HG03432 (cell line): ENCODE results near the gene POTEG.
"Not testable (repeated sequence)": the region's sequence is repeated elsewhere in the genome, so short reads cannot be mapped to it uniquely, and the experiment has no call there.

Experiments
- ATAC-seq: cut with Tn5 transposase; IDR thresholded peaks from one replicate; pipeline ENCODE4 v1.9.1; 2021; ENCODE audit warnings: mild to moderate bottlenecking, moderate library complexity; ENCODE audit not compliant: unreplicated experiment

Gene POTEG

DNA sequence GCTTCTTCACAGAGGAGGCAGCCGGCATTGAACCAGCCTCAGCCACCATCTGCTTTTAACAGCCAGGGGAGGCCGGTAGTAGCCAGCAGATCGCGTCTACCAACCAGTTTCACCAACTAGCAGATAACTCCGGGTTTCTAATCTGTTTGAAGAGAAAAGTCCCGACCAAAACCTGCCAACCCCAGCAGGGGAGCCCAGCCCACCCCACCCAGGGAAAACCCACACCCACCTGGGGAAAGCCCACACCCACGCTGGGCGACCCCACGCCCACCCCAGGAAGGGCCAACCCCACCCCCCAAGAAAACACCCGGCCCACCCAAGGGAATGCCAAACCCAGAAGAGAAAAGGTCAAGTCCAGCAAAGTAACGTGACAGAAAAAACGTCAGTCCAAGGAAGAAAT lies at the start of gene POTEG:
TSS of gene POTEG (minus strand) at position 101 of the 400 bp plus-strand sequence. CDS start at position 49, 52 bp downstream.
- not testable (repeated sequence) for ATAC-seq

DNA sequence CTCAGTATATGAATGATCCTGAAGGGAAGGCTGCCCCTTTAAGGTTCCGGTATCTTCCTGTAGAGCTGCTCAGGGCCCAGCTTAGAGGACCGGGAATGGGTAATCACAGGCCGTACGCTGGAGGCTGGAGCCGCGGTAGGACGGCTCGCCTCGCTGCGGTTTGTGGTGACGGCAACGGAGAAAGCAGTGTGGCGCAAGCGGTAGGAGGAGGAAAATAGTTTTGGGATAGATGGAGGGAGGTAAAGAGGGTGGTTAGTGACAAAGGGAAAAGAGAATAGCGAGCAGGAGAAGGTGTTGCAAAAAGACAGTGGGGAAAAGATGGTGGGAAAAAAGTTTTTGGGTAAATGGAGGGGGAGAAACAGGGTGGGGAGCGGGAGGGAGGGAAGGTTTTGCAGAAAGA lies 48.0 kb upstream of the POTEG start:
- ATAC-seq: not testable (repeated sequence)

DNA sequence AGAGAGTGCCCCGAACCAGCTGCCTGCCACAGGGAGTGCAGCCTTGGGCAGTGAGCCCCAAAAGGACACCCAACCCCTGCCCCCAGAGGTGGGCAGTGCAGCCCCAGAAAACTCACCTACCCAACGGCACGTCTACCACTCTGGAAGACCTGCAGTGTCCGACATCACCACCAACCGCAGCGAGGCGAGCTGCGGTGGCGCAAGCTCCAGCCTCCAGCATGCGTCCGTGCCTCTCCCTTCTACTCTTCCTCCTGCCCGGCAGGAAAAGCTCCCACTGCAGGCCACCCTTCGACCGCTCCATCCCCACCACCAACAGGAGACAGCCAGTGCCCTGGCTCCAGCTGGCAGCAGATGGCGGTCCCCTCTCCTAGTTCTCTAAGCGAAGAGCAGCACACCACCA lies 47.3 kb upstream of the POTEG start:
- ATAC-seq: not testable (repeated sequence)

DNA sequence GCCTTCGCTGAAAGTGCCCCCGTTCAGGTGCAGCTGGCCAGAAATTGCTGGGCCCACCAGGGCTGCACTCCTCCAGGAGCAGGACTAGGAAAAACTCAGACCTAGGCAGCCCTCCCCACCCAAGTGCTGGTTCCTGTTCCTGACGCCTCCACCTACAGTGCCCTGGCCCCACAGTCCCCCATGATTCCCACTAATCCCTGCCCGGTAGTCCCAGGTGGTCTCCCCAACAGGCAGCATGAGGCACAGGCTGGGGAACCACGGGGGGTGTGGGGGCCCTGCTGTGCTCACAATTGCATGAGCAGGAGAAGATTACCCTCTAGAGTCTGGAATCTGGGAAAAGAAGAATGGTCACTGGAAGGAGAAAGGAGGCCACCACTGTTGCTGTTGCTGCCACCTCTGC lies 46.4 kb upstream of the POTEG start:
- ATAC-seq: not testable (repeated sequence)

DNA sequence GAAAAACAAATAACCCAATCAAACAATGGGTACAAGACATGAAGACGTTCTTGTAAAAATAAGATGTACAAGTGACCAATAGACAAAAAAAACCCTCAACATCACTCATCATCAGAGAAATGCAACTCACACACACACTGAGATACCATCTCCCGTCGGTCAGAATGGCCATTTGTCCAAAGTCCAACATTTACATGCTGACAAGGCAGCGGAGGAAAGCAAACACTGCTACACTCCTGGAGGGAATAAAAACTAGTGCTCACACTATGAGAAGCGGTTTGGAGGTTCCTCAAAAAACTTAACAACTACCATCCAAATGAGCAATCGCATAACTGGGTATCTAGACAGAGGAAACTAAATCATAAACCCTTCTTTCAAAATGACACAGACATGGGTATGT lies 11.6 kb upstream of the POTEG start:
- ATAC-seq: not testable (repeated sequence)

DNA sequence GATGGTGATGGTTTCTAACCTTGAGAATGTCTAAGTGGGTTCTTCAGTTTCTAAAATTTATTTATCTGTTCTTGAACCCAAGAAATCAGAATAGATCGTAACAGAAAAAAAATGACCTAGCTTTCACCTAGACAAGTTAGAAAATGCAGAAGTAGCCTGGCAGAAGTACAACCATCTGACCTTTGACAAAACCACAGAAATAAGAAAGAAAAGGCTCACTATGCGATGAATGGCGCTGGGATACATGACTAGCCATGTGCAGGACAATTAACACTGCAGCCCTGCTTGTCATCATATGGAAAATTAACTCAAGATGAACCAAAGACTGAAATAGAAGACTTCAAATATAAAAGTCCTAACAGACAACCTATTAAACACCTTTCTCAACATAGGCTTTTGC lies 5.7 kb upstream of the POTEG start:
- ATAC-seq: not testable (repeated sequence)

DNA sequence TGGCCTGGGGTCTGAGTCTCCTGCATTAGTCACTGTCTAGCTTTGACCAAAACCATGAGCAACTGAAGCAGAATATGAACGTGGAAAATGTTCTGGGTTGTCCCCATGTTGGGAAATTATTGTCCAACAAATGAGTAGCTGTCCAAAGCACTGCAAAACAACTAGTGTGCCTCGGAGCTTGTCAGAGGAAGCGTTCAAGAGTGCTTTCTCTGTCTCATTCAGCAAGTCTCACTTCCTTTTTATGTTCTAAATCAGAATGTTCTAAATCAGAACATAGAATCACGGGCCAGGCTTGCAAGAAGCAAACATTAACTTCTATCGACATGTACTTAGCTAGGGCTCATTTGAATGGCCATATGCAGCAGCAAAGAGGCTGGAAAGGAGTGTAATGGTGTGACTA lies 5.1 kb upstream of the POTEG start:
- not testable (repeated sequence) for ATAC-seq

DNA sequence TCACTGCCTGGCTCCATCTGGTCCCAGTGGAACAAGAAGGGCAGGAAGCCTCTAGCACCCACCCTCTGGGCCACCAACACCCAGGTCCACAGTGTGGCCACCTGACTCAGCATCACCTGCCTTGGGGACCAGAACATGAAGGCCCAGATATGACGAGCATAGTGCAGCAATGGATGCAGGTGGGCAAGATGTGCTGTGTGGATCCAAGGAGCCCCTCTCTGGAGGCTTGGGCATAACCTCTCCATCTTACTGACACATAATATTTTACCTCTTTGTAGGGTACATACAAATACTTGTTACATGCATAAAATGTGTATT lies 2.9 kb upstream of the POTEG start:
- not testable (repeated sequence) for ATAC-seq

DNA sequence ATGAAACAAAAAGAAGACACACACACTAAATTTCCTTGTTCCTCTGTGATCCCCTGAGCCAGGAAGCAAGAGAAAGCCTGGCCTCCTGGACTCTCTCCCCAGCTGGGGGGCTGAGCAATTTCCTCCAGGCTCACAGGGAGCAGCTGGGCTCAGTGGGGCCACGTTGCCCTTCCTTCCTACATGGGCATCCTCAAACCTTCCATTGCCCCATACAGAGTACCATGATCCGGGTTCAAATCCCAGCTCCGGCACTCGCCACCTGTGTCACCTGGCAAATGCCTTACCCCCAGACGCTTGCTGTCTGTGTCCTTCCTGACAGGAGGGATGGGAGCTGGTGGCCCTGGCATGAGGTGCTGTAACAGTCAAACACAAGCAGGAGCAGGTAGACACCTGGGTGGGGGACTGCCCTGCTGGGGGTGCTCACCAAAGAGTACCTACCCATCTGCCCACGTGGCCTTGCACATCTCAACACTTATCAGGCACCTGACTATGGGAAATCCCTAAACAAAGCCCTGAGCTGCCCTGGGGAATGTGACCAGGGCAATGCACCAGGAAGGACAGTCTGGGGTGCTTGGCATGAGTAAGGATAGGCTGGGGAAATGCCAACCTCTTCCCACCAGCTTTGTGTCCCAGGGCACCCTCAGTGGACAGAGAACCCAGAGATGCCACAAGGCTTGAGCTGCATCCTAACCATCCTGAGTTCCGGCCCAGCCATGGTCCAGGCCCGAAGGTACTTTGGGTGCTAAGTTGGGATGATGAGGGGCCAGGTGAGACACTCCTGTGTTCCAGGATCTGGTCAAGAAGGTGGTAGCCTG lies 2.4 kb upstream of the POTEG start:
- not testable (repeated sequence) for ATAC-seq

DNA sequence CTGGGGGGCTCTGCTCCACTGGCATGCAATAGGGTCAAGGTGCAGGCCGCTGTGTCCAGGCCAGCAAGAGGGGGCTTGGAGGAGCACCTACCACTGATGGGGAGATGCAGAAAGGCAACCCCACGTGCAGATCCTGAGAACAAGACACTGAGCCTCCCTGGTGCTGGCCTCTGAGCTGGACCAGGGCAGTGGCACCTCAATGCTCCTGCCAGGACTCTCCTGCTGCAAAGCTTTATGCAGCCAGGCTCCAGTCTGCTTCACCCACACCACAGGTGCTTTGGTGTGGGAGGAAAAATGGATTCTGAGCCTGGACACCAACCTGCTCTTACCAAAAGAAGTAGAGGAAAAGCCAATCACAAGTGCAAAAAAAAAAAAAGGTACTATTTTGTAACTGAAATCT lies 1.7 kb upstream of the POTEG start:
- not testable (repeated sequence) for ATAC-seq

DNA sequence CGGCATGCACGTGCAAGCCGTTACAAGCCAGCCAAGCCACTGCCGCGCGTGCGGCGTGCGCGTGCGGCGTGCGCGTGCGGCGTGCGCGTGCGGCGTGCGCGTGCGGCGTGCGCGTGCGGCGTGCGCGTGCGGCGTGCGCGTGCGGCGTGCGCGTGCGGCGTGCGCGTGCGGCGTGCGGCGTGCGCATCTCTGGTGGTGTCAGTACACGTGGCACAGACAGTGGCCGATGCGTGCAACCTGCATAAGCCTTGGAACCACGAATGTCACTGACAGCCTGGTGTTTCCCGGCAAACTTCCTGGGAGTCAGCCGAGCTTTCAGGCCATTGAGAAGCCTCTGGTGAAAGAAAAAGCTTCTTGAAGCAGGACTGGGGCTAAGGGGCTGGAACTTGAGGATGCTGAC lies 750 bp upstream of the POTEG start:
- ATAC-seq: not testable (repeated sequence)

DNA sequence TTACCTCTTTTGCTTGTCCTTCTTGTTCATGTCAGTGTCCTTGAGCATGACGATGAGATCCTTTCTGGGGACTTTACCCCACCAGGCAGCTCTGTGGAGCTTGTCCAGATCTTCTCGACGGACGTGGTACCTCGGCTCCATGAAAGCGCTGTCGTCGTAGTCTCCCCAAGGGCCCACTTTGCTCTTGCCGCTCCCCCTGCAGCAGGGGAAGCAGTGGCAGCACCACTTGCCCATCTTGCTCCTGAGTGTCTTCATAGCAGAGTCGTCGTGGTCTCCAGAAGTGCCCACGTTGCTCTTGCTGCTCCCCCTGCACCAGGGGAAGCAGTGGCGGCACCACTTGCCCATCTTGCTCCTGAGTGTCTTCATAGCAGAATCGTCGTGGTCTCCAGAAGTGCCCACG lies 376 bp downstream of the POTEG start:
- ATAC-seq: not testable (repeated sequence)

DNA sequence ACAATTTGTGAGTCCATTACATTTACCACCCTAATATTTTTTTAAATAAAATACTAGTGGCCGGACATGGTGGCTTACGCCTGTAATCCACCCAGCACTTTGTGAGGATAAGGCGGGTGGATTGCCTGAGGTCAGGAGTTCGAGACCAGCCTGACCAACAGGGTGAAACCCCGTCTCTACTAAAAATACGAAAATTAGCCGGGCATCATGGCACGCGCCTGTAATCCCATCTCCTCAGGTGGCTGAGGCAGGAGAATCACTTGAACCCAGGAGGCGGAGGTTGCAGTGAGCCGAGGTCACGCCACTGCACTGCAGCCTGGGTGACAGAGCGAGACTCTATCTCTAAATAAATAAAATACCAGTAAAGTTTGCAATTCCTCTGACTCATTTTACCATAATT lies 25.6 kb downstream of the POTEG start:
- not testable (repeated sequence) for ATAC-seq

DNA sequence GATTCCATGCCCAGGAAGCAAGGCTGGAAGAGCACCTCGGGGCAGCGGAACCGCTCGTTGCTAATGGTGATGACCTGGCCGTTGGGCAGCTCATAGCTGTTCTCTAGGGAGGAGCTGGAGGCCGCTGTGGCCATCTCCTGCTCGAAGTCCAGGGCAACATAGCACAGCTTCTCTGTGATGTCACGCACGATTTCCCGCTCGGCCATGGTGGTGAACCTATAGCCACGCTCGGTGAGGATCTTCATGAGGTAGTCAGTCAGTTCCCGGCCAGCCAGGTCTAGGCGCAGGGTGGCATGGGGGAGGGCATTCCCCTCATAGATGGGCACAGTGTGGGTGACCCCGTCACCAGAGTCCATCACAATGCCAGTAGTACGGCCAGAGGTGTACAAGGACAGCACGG lies 32.0 kb downstream of the POTEG start:
- not testable (repeated sequence) for ATAC-seq

DNA sequence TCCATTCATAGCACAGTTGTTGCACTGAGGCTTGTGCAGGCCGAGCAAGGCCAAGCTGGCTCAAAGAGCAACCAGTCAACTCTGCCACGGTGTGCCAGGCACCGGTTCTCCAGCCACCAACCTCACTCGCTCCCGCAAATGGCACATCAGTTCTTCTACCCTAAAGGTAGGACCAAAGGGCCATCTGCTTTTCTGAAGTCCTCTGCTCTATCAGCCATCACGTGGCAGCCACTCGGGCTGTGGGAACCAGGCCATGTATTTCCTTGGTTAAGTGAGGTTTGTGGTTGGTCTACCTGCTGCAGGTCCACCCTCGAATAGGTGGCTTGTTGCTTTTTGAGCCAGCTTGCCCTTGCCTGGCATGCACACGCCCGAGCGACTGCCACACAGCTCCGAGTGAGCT lies 39.4 kb downstream of the POTEG start:
- not testable (repeated sequence) for ATAC-seq

DNA sequence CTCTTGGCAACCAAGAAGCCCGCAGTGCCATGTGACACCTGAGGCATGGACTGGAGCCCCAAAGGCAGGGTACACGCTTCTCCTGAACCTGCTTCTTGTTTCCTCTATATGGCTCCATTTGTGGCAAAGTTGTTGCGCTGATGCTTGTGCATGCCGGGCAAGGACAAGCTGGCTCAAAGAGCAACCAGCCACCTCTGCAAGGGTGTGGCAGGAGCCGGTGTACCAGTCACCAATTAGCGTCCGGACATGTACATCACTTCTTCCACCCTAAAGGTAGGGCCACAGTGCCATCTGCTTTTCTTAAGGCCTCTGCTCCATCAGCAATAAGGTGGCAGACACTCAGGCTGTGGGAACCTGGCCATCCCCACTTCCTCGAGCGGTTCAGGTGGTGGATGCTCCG lies 43.9 kb downstream of the POTEG start:
- not testable (repeated sequence) for ATAC-seq

DNA sequence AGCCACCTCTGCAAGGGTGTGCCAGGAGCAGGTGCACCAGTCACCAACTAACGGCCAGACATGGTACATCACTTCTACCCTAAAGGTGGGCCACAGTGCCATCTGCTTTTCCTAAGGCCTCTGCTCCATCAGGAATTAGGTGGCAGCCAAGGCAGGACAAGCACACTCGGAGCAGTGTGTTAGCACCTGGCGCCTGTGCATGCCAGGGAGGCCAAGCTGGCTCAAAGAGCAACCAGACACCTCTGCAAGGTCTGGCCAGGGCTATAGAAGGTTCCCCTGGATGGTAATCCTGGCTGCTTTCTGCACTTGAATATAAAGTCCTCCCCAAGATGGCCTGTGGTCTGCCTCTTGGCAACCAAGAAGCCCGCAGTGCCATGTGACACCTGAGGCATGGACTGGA lies 45.4 kb downstream of the POTEG start:
- ATAC-seq: not testable (repeated sequence)

DNA sequence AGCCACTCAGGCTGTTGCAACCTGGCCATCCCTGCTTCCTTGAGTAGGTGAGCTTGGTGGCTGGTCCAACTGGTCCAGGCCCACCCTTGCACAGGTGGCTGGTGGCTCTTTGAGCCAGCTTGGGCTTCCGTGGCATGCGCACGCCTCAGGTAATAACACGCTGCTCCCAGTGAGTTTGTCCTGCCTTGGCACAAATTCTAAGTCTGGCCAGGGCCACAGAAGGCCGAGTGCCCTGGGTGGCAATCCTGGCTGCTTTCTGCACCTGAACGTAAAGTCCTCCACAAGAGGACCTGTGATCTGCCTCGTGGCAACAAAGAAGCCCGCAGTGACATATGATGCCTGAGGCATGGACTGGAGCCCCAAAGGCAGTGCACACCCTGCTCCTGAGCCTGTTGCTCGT lies 47.1 kb downstream of the POTEG start:
- ATAC-seq: not testable (repeated sequence)

DNA sequence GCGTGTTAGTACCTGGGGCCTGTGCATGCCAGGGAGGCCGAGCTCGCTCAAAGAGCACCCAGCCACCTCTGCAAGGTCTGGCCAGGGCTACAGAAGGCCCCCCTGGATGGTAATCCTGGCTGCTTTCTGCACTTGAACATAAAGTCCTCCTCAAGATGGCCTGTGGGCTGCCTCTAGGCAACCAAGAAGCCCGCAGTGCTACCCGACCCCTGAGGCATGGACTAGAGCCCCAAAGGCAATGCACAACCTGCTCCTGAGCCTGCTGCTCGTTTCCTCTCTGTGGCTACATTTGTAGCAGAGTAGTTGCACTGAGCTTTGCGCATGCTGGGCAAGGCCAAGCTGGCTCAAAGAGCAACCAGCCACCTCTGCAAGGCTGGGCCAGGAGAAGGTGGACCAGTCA lies 47.8 kb downstream of the POTEG start:
- not testable (repeated sequence) for ATAC-seq

DNA sequence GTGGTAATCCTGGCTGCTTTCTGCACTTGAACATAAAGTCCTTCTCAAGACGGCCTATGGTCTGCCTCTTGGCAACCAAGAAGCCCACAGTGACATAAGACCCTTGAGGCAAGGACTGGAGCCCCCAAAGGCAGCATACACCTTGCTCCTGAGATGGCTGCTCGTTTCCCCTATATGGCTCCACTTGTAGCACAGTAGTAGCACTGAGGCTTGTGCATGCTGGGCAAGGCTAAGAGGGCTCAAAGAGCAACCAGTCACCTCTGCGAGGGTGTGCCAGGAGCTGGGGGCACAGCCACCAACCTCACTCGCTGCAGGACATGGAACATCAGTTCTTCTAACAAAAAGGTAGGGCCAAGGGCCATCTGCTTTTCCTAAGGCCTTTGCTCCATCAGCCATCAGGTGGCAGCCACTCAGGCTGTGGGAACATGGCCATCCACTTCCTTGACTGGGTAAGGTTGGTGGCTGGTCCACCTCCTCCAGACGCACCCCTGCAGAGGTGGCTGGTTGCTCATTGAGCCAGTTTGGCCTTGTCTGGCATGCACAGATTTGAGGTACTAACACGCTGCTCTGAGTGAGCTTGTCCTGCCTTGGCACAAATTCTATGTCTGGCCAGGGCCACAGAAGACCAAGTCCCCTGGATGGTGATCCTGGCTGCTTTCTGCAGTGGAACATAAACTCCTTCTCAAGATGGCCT lies 49.9 kb downstream of the POTEG start:
- ATAC-seq: not testable (repeated sequence)

DNA sequence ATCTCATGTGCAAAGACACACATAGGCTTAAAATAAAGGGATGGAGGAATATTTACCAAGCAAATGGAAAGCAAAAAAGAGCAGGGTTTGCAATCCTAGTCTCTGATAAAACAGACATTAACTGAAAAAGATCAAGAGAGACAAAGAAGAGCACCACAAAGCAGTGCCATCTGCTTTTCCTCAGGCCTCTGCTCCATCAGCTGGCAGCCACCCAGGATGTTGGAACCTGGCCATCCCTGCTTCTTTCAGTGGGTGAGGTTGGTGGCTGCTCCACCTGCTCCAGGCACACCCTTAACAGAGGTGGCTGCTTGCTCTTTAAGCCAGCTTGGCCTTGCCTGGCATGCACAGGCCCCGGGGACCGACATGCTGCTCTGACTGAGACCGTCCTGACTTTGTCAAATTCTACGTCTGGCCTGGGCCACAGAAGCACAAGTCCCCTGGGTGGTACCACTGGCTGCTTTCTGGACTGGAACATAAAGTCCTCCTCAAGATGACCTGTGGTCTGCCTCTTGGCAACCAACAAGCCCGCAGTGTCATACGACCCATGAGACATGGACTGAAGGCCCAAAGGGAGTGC lies 51.0 kb downstream of the POTEG start:
- ATAC-seq: not testable (repeated sequence)

DNA sequence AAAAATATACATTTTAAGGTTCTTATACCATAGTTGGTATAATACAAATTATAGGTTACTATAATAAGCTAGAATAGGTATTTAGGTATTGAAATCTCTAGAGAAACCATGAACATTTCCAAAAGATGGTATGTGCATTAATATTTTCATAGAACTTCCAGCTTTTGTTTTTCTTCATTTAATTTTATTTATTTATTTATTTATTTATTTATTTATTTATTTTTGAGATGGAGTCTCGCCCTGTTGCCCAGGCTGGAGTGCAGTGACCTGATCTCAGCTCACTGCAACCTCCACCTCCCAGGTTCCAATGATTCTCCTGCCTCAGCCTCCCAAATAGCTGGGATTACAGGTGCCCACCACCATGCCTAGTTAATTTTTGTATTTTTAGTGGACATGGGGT lies 54.0 kb downstream of the POTEG start:
- ATAC-seq: not testable (repeated sequence)
